GM23248 (cell line): ENCODE measurements around the gene MAP7D2.

Experiments
- EZH2 ChIP-seq: fragments of 200-600 bp; sonication (generic); IDR thresholded peaks from 2 replicates; pipeline ENCODE4 v1.6.1; 2018; ENCODE audit warnings: antibody characterized with exemption, mild to moderate bottlenecking; ENCODE audit not compliant: insufficient read depth, poor library complexity, severe bottlenecking
- EZH2phosphoT487 ChIP-seq: fragments of 200-600 bp; sonication (generic); IDR thresholded peaks from 2 replicates; pipeline ENCODE4 v1.6.1; 2018; ENCODE audit warnings: antibody characterized with exemption, moderate library complexity, mild to moderate bottlenecking, low read depth; ENCODE audit not compliant: insufficient read depth

DNA sequence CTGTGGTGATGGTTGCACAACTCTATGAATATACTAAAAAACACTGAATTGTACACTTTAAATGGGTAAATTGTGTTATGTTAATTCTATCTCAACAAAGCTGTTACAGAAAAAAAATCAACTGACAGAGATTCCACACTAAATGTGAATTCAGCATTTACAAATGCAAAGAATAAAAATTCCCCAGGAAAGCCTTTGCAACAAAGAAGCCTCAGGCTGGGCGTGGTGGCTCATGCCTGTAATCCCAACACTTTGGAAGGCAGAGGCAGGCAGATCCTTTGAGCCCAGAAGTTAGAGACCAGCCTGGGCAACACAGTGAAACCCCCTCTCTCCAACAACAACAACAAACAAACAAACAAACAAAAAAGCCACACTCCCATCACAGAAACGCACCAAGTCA lies 134.8 kb downstream of the MAP7D2 start:
- TF ChIP-seq EZH2 (no peak), EZH2phosphoT487 (no peak)
